ENCODE results near the gene GAREM1.

GAREM1 gene

DNA sequence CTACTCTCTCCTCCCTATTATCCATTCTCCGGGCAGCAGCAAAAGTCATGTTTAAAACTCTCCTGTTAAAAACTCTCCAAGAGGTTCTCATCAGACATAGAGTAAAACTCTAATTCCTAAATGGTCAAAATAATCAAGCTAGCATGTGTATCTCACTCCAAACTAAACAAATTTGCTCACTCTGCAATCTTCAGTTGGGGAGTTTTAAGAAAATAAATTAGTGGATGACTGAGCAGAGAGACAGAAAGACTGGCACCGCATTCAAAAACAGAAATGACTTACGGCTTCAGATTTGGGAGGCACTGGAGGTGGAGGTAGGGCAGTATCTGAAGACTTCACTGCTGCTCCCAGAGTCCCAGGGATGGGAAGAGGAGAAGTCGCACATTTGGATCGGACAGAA, 183.9 kb downstream of the GAREM1 start:
- DNase-seq = no peak

GRCh38 chr18:32284284-32284683, 186.4 kb downstream of the GAREM1 start:
- no peak for DNase-seq

DNA sequence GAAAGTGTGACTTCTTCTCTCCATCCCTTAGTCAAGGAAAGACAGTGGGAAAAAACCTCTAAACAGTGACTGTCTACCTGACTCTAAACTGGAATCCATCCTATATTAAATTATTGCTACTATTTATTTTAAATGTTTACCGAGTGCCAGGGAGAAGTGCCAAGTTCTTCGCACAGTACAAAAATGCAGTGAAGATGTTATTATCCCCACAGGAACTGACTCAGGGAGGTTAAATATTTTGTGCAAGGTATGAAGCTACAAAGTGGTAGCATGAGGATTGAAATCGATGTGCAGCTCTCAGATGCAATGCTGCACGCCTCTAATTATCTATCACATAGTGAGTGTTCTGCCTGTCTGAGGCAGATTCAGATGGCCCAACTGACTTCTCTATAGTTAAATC, 189.8 kb downstream of the GAREM1 start:
- no peak for DNase-seq

- DNase-seq = no peak
Measured at GRCh38 chr18:32280188-32280783, 190.4 kb downstream of the GAREM1 start.

DNA sequence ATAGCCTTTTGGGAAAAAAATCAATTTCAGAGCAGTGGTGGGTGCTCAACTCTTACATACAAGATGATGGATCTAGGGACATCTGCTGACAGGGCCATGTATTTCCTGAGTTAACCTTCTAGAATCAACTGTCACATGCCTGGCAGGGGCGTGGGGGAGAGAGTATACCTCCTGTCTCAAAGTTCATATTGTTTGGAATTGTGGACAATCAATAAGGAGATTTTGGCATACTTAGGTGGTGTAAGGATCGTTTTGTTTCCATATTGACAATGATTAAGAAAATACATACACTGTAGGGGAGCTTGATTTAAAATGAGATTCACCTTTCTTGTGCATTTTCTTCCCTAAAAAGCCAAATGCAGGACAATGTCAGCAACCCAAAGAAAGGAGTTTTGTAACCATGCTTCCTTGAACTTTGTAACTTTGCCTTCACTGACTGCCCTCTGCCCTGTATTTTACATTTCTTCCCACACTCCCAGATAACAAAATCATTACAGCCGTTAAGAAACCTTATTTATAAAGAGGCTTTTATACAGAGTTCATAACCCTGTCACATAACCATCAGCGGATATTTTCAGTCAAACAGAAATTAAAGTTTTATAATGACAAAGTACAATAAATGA, 192.4 kb downstream of the GAREM1 start:
- no peak for DNase-seq

GRCh38 chr18:32277549-32277948, 193.1 kb downstream of the GAREM1 start:
- DNase-seq = no peak

DNA sequence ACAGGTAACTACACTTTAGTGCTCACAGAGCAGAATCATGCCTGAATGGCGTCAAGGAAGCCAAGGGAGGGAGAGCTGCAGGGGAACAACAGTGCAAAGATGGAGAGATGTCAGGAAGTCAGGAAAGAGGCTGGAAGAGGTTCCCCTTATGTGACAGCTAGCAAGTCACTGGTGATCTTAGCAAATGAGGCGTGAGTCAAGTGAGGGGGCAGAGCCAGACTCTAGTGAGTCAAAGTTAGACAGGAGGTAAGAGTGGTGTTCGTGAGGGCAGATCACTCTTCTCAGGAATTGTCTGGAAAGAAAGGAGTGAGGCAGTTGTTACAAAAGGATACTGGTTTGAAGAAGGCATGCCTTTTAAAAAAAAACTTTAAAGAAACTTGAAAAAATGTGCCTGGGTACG, 193.8 kb downstream of the GAREM1 start:
- DNase-seq = no peak

GRCh38 chr18:32276256-32276655, 194.4 kb downstream of the GAREM1 start:
- DNase-seq = no peak

DNA sequence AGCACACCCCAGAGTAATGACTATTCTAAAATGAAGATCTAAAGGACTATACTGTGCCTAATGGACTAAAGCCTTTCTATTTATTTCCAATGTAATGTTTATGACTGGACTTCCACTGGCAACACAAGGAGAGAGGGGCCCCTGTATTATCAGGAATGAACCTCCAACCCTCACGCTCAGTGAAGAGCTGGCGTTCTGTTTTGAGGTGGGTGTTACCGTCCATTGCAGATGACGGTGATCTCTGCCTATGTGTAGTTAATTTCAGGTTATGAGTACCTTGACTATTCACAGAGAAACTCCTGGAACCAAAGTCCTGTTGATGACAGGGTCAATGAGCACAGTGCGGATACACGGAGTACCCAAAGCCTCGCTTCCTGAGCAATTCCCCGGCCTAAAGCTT, 195.5 kb downstream of the GAREM1 start:
- DNase-seq = no peak

DNA sequence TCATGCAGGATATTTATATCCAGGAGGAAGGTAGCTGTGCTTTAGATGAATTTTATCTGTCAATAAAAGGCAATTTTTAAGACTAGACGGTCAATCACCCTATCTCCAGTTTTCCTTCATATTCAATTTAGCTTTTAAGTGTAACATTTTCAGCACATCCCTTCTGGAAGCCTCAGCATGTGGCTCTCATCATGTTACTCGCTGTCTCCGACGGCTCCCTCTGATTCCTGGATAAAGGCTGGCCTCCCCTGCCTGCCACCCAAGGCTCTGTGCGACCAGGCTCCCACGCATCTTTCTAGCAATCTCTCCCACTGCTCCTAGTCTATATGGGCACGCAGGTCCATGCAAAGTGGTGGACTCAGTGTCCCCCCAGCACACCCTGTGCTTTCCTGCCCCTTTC, 196.4 kb downstream of the GAREM1 start:
- DNase-seq = no peak

- DNase-seq = peak; percentile 1 to 16
Measured at GRCh38 chr18:32271672-32272208, 198.9 kb downstream of the GAREM1 start.

GRCh38 chr18:32270341-32270740, 200.3 kb downstream of the GAREM1 start:
- no peak for DNase-seq

- no peak for DNase-seq
Measured at GRCh38 chr18:32267463-32267862, 203.2 kb downstream of the GAREM1 start.

GRCh38 chr18:32264401-32264800, 206.3 kb downstream of the GAREM1 start:
- DNase-seq = no peak

DNA sequence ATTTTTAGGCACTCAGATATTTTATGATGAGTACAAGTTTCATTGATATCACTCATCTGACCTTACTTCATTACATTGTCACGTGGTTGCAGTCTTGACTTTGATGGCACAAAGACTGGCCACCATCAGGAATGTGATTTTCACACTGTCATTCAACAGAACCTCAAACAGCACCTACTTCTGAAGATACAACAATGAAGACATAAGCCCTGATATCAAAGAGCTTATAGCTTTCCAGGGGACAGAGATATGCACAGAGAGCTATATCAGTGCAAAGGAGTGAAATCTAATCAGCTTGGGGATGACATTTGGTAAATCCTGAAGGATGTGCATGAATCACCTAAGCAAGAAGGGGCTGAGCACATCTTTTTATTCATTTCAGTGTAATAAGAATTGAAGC, 208.6 kb downstream of the GAREM1 start:
- no peak for DNase-seq

DNA sequence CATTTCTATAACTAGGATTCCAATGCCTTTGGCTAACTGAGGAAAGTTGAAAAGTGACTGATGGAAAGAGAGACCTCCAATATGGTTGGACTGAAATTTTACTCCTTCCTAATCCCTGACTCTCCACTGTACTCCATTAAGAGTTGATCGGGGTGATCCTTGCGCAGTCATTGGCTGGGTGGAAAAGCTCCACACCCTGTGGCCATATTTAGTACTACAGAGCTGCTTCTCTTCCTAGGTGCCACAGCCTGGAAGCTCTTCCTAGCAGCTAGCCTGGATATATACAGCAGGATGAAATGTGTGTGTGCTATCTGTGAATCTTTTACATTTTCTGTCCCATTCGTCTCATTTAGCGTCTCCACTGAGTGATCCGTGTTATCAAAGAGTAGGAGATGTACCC, 209.7 kb downstream of the GAREM1 start:
- no peak for DNase-seq

DNA sequence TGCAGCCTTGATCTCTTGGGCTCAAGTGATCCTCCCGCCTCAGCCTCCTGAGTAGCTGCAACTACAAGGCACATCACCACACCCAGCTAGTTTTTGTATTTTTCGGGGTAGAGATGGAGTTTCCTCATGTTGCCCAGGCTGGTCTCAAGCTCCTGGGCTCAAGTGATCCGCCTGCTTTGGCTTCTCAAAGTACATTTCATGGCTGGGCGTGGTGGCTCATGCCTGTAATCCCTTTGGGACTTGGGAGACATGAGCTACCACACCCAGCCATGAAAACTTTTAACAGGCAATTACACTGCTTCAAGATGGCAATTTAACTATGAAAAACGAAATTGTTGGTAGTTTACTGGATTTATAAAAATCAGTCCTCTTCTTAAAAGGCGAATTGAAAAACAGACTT, 211.1 kb downstream of the GAREM1 start:
- DNase-seq = no peak

DNA sequence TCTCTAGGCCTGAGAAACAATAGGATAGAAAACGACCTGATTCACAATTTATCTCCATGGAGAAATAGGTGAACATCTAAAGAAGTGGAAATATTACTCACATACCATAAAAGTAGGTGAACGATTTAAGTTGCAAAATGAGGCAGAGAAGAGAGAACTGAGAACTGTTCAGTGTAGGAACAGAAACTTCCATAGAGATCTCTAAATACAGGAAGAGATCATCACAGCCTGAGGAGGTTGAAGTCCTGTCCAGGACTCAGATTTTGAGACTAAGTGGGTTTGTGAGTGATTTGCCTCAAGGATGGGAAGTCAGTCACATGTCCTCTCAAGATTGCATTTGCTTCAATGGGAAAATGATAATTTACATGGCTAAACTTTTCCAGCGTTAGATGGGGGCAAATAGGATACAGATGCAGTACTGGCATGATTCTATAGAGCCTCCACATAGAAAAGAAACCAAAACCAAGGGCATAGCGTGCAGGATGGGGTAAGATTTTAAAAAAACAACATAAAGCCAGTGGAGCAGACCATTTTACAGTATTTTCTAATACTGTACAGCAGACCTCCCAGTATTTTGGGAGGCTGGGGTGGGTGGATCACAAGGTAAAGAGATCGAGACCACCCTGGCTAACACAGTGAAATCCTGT, 212.0 kb downstream of the GAREM1 start:
- DNase-seq = no peak

- no peak for DNase-seq
Measured at GRCh38 chr18:32258148-32258547, 212.5 kb downstream of the GAREM1 start.

DNA sequence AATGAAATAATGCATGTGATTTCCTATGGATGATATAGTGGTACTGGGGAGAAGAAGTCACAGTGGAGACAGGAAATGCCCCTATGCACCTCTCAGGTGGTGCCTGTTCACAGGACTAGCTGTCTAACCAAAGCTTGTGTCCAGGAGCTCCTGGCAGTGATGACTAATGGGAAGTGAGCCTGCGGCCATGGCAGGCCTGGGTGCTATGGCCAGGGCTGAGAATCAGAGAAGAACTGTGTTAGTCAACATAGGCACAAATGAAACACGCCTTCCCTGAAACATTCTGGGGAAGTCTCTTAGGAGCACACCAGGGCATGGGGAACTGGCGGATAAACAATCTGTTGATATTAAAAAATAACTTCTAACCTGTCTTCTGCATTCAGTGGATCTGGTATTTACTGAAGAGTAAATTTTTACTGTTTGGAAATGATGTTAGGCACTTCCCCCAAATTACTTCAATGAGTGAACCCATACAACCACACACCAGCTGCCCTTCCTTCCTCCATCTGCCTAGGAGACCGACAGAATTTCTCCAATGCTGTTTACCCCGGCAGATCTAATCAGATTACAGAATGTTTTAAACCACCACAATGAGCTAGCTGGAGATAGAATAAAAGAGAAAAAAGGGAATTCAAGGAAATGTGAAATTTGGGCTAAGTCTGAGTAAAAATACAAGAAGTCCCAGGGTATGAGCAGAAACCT, 213.4 kb downstream of the GAREM1 start:
- no peak for DNase-seq

- DNase-seq = no peak
Measured at GRCh38 chr18:32255570-32255969, 215.1 kb downstream of the GAREM1 start.

DNA sequence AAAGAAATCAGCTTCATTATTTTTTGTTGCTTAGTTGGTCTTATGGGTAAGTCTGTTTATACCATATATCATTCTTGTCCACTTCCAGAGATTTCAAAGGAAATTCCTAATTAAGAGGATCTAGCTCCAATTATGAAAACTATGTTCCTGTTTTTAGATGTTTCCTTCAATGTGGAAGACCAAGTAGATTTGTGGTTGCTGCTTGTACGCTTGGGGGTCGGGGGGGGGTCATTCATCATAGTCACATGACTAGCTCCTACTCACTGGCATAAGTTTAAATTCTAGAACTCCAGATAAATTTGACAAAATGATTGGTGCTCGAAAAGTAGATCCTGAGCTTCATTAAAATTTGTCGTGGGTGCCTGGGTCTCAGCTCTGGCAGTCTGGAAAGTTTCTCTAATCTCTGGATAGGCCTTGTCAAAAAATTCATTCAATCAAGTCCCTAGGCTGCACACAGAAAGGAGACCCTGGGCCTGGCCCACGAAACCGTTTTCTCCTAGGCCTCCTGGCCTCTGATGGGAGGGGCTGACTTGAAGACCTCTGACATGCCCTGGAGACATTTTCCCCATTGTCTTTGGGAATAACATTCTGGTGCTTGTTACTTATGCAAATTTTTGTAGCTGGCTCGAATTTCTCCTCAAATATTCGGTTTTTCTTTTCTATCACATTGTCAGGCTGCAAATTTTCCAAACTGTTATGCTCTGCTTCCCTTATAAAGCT, 218.4 kb downstream of the GAREM1 start:
- no peak for DNase-seq

DNA sequence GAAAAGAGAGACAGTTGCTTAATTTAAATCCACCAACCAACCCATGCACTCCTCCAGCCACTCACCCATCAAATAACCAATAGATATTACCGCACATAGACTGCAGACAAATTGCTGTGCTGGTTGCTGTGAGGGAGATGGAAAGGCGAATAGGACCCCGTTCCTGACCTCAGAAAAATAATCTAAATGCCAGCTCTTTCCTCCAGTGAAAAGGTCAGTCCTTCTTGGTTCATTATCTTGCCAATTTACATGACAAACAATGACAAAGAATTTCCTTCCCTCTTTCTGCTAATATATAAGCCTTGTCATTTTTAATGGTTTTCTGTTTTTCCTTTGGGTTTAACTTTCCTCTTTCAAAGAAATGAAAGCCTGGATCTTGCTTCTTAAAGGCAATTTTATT, 219.2 kb downstream of the GAREM1 start:
- no peak for DNase-seq

Data from stimulated activated CD4-positive, alpha-beta T cell treated with anti-CD3 and anti-CD28 coated beads, Interleukin-2, amount 100 ng/mL, for 48 hours (primary cell).